Measurements from ENCODE around the gene GAS7.
"Not testable (repeated sequence)": the region's sequence is repeated elsewhere in the genome, so short reads cannot be mapped to it uniquely, and the experiment has no call there.

GAS7 gene

GRCh38 chr17:9922012-9922848, 276.2 kb downstream of the GAS7 start:
- no peak overlapping the region for H3K4me3 ChIP-seq (ENCODE audit: low read length)

GRCh38 chr17:9921216-9921615, 277.2 kb downstream of the GAS7 start:
- H3K4me1 ChIP-seq (ENCODE audit: control insufficient read depth, insufficient read depth, low read length); DNase-seq (ENCODE audit: low read depth); H3K4me3 ChIP-seq (ENCODE audit: low read length); H3K9me3 ChIP-seq (ENCODE audit: control insufficient read depth, low read length); H3K9ac ChIP-seq (ENCODE audit: low read length); H3K27me3 ChIP-seq (replicated peaks; ENCODE audit: control insufficient read depth, insufficient read depth, low read length): not testable (repeated sequence)
- H3K36me3 ChIP-seq (ENCODE audit: control insufficient read depth, insufficient read depth, low read length, severe bottlenecking) = peaks cover 17% of the 10 kb centered on the region

More at GRCh38 chr17:9922012-9922848, 276.2 kb downstream of the GAS7 start:
- Histone ChIP-seq H3K36me3 (ENCODE audit: control insufficient read depth, insufficient read depth, low read length, severe bottlenecking) (peaks cover 9% of the 10 kb centered on the region), H3K4me1 (ENCODE audit: control insufficient read depth, insufficient read depth, low read length) (peaks cover 3% of the 10 kb centered on the region), H3K9me3 (ENCODE audit: control insufficient read depth, low read length) (no peaks in the 10 kb centered on the region), H3K9ac (ENCODE audit: low read length) (no peak overlapping the region), H3K27me3 (replicated peaks; ENCODE audit: control insufficient read depth, insufficient read depth, low read length) (no peaks in the 10 kb centered on the region)
- no peak for DNase-seq (ENCODE audit: low read depth)

DNA sequence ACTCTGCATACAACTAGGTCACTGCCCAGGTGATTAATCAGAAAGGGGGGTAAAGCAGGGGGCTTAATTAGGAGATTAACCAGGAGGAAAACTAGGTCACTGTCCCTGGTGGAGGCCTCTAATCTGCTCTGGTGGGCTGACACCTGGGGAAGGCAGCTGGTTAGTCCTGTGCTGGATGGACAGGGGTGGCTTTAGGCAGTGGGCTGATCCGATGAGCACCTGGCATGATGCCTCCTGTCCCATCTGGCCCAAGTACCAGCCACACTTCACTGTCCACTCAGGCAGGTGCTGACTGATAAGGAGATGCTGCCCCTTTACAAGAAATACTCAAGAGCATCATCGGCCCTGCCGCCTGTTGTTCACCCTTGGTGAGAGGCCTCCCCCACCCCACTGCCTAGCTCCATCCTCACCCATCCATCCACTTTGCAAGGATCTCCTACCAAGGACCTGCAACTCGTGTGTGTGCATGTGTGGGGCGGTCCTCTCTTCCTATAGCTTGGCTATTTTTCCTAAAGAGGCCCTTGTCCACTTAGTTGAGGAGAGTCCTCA, 279.5 kb downstream of the GAS7 start:
- no peak for DNase-seq (ENCODE audit: low read depth)
- Histone ChIP-seq H3K27me3 (replicated peaks; ENCODE audit: control insufficient read depth, insufficient read depth, low read length) (no peaks in the 10 kb centered on the region), H3K4me3 (ENCODE audit: low read length) (no peak overlapping the region), H3K9me3 (ENCODE audit: control insufficient read depth, low read length) (no peaks in the 10 kb centered on the region), H3K4me1 (ENCODE audit: control insufficient read depth, insufficient read depth, low read length) (no peaks in the 10 kb centered on the region), H3K36me3 (ENCODE audit: control insufficient read depth, insufficient read depth, low read length, severe bottlenecking) (peaks cover 28% of the 10 kb centered on the region), H3K9ac (ENCODE audit: low read length) (no peak overlapping the region)

DNA sequence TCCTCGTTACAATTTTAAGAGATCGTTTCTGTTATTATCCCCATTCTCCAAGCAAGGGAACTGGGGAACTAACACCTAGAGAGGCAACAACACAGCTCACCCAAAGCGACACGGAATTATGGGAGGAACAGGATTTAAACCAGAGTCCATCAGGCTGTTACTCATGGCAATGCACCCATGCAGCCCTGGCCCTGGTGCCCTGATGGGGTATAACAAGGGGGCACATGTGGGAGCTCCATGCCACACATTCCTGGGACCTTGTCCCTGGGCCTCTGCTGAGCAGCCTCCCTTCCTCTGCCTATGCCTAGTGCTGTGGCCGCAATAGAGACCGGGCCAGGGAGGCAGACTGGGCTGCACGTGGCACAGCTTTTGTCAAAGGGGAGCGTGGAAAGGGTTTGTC, 280.1 kb downstream of the GAS7 start:
- DNase-seq (ENCODE audit: low read depth) = no peak
- H3K27me3 ChIP-seq (replicated peaks; ENCODE audit: control insufficient read depth, insufficient read depth, low read length) = no peaks in the 10 kb centered on the region
- H3K9me3 ChIP-seq (ENCODE audit: control insufficient read depth, low read length) = no peaks in the 10 kb centered on the region
- H3K4me3 ChIP-seq (ENCODE audit: low read length) = no peak overlapping the region
- H3K4me1 ChIP-seq (ENCODE audit: control insufficient read depth, insufficient read depth, low read length) = no peaks in the 10 kb centered on the region
- no peak overlapping the region for H3K9ac ChIP-seq (ENCODE audit: low read length)
- peaks cover 28% of the 10 kb centered on the region for H3K36me3 ChIP-seq (ENCODE audit: control insufficient read depth, insufficient read depth, low read length, severe bottlenecking)

GRCh38 chr17:9917801-9918200, 280.6 kb downstream of the GAS7 start:
- Histone ChIP-seq H3K9me3 (ENCODE audit: control insufficient read depth, low read length) (no peaks in the 10 kb centered on the region), H3K9ac (ENCODE audit: low read length) (no peak overlapping the region), H3K36me3 (ENCODE audit: control insufficient read depth, insufficient read depth, low read length, severe bottlenecking) (peaks cover 28% of the 10 kb centered on the region), H3K4me3 (ENCODE audit: low read length) (no peak overlapping the region), H3K4me1 (ENCODE audit: control insufficient read depth, insufficient read depth, low read length) (no peaks in the 10 kb centered on the region), H3K27me3 (replicated peaks; ENCODE audit: control insufficient read depth, insufficient read depth, low read length) (no peaks in the 10 kb centered on the region)
- no peak for DNase-seq (ENCODE audit: low read depth)

GRCh38 chr17:9917131-9917530, 281.3 kb downstream of the GAS7 start:
- Histone ChIP-seq H3K4me1 (ENCODE audit: control insufficient read depth, insufficient read depth, low read length) (no peaks in the 10 kb centered on the region), H3K9me3 (ENCODE audit: control insufficient read depth, low read length) (no peaks in the 10 kb centered on the region), H3K4me3 (ENCODE audit: low read length) (no peak overlapping the region), H3K36me3 (ENCODE audit: control insufficient read depth, insufficient read depth, low read length, severe bottlenecking) (peaks cover 28% of the 10 kb centered on the region), H3K27me3 (replicated peaks; ENCODE audit: control insufficient read depth, insufficient read depth, low read length) (no peaks in the 10 kb centered on the region), H3K9ac (ENCODE audit: low read length) (no peak overlapping the region)
- no peak for DNase-seq (ENCODE audit: low read depth)

- no peak for DNase-seq (ENCODE audit: low read depth)
- no peak overlapping the region for H3K4me3 ChIP-seq (ENCODE audit: low read length)
- H3K9ac ChIP-seq (ENCODE audit: low read length) = no peak overlapping the region
Measured at GRCh38 chr17:9916108-9916507, 282.3 kb downstream of the GAS7 start.

DNA sequence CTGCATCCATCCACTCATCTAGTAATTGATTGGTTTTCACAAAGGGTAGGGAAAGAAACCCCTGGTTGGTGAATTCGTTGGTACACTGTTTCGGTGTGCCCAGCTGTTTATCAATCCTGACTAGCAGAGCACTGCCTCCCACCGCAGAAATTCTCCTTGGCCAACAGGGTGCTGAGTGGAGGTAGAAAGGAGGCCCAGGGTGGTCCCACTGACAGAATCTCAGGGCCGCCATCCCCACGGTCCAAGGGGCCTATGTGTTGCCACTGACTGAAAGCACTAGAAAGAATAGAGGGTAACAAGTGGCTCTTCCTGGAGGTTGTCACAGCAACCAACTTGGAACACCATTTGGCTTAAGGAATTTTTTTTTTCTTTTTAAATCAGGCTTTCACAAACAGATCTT, 284.9 kb downstream of the GAS7 start:
- Histone ChIP-seq H3K36me3 (ENCODE audit: control insufficient read depth, insufficient read depth, low read length, severe bottlenecking) (peaks cover 23% of the 10 kb centered on the region), H3K4me1 (ENCODE audit: control insufficient read depth, insufficient read depth, low read length) (no peaks in the 10 kb centered on the region), H3K4me3 (ENCODE audit: low read length) (no peak overlapping the region), H3K9ac (ENCODE audit: low read length) (no peak overlapping the region), H3K9me3 (ENCODE audit: control insufficient read depth, low read length) (no peaks in the 10 kb centered on the region), H3K27me3 (replicated peaks; ENCODE audit: control insufficient read depth, insufficient read depth, low read length) (no peaks in the 10 kb centered on the region)
- DNase-seq (ENCODE audit: low read depth) = no peak

More at GRCh38 chr17:9916108-9916507, 282.3 kb downstream of the GAS7 start:
- Histone ChIP-seq H3K9me3 (ENCODE audit: control insufficient read depth, low read length) (no peaks in the 10 kb centered on the region), H3K36me3 (ENCODE audit: control insufficient read depth, insufficient read depth, low read length, severe bottlenecking) (peaks cover 28% of the 10 kb centered on the region), H3K27me3 (replicated peaks; ENCODE audit: control insufficient read depth, insufficient read depth, low read length) (no peaks in the 10 kb centered on the region), H3K4me1 (ENCODE audit: control insufficient read depth, insufficient read depth, low read length) (no peaks in the 10 kb centered on the region)

GRCh38 chr17:9912121-9913099, 286.0 kb downstream of the GAS7 start:
- H3K9me3 ChIP-seq (ENCODE audit: control insufficient read depth, low read length) = no peaks in the 10 kb centered on the region
- no peak overlapping the region for H3K9ac ChIP-seq (ENCODE audit: low read length)
- H3K36me3 ChIP-seq (ENCODE audit: control insufficient read depth, insufficient read depth, low read length, severe bottlenecking) = peaks cover 18% of the 10 kb centered on the region
- H3K4me1 ChIP-seq (ENCODE audit: control insufficient read depth, insufficient read depth, low read length) = peaks cover 5% of the 10 kb centered on the region
- no peaks in the 10 kb centered on the region for H3K27me3 ChIP-seq (replicated peaks; ENCODE audit: control insufficient read depth, insufficient read depth, low read length)
- no peak overlapping the region for H3K4me3 ChIP-seq (ENCODE audit: low read length)
- DNase-seq (ENCODE audit: low read depth) = no peak

DNA sequence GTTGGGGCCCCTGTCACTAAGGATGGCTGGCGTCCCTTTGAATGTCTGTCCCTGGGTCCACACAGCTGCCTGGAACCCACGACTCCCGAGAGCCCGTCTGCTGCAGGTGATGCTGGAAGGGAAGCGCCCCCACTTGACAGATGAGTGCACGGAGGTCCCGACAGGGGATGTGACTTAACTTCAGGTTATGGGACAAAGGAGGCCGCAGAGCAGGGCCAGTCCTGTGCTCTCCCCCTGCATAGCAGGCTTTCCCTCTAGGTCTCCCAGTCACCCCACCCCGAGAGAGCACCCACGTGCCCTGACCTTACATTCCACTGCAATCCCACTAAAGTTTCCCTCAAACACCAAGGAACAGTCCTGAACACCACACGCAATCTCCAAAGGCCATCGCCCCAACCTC, 287.3 kb downstream of the GAS7 start:
- DNase-seq (ENCODE audit: low read depth) = no peak
- H3K9ac ChIP-seq (ENCODE audit: low read length) = no peak overlapping the region
- H3K36me3 ChIP-seq (ENCODE audit: control insufficient read depth, insufficient read depth, low read length, severe bottlenecking) = peaks cover 10% of the 10 kb centered on the region
- H3K9me3 ChIP-seq (ENCODE audit: control insufficient read depth, low read length) = no peaks in the 10 kb centered on the region
- no peak overlapping the region for H3K4me3 ChIP-seq (ENCODE audit: low read length)
- no peaks in the 10 kb centered on the region for H3K27me3 ChIP-seq (replicated peaks; ENCODE audit: control insufficient read depth, insufficient read depth, low read length)
- peaks cover 5% of the 10 kb centered on the region for H3K4me1 ChIP-seq (ENCODE audit: control insufficient read depth, insufficient read depth, low read length)

- no peaks in the 10 kb centered on the region for H3K27me3 ChIP-seq (replicated peaks; ENCODE audit: control insufficient read depth, insufficient read depth, low read length)
- no peak overlapping the region for H3K9ac ChIP-seq (ENCODE audit: low read length)
- no peaks in the 10 kb centered on the region for H3K36me3 ChIP-seq (ENCODE audit: control insufficient read depth, insufficient read depth, low read length, severe bottlenecking)
- no peaks in the 10 kb centered on the region for H3K9me3 ChIP-seq (ENCODE audit: control insufficient read depth, low read length)
- peaks cover 5% of the 10 kb centered on the region for H3K4me1 ChIP-seq (ENCODE audit: control insufficient read depth, insufficient read depth, low read length)
- no peak for DNase-seq (ENCODE audit: low read depth)
- no peak overlapping the region for H3K4me3 ChIP-seq (ENCODE audit: low read length)
Measured at GRCh38 chr17:9908649-9909042, 289.8 kb downstream of the GAS7 start.

All from adipocyte (in vitro differentiated cells).